AG10803 (cell line): ENCODE measurements around the gene SECISBP2L.

Source experiments
- DNase-seq: peaks from one replicate; pipeline ENCODE4 v3.0.0; 2010; ENCODE audit warnings: low read depth
- H3K4me3 ChIP-seq: 2 replicates; pipeline ENCODE4 v1.5.1; 2011; ENCODE audit warnings: mild to moderate bottlenecking, low read length, control low read depth
- TF ChIP-seq, protein P1 (sequence below): conservative IDR thresholded peaks from 2 replicates; pipeline ENCODE4 v1.5.1; 2011; ENCODE audit warnings: mild to moderate bottlenecking, low read length, control low read depth, inconsistent platforms

The SECISBP2L gene

GRCh38 chr15:49032601-49033145 lies 13.6 kb downstream of the SECISBP2L start:
- no peak for DNase-seq
- H3K4me3 ChIP-seq, result no peak overlapping the region
- TF ChIP-seq, protein P1, sequence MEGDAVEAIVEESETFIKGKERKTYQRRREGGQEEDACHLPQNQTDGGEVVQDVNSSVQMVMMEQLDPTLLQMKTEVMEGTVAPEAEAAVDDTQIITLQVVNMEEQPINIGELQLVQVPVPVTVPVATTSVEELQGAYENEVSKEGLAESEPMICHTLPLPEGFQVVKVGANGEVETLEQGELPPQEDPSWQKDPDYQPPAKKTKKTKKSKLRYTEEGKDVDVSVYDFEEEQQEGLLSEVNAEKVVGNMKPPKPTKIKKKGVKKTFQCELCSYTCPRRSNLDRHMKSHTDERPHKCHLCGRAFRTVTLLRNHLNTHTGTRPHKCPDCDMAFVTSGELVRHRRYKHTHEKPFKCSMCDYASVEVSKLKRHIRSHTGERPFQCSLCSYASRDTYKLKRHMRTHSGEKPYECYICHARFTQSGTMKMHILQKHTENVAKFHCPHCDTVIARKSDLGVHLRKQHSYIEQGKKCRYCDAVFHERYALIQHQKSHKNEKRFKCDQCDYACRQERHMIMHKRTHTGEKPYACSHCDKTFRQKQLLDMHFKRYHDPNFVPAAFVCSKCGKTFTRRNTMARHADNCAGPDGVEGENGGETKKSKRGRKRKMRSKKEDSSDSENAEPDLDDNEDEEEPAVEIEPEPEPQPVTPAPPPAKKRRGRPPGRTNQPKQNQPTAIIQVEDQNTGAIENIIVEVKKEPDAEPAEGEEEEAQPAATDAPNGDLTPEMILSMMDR, result no peak

- TF ChIP-seq, protein P1, result no peak
- no peak for DNase-seq
- H3K4me3 ChIP-seq, result no peak overlapping the region
These were observed 14.4 kb downstream of the SECISBP2L start for GRCh38 chr15:49031804-49032203.

- H3K4me3 ChIP-seq, result no peak overlapping the region
- no peak for DNase-seq
- TF ChIP-seq, protein P1, result no peak
These were observed 19.5 kb downstream of the SECISBP2L start for GRCh38 chr15:49026700-49027099.

GRCh38 chr15:49024840-49025239 lies 21.4 kb downstream of the SECISBP2L start:
- TF ChIP-seq, protein P1, result no peak
- DNase-seq, result no peak
- no peak overlapping the region for H3K4me3 ChIP-seq

GRCh38 chr15:49023354-49023753 lies 22.9 kb downstream of the SECISBP2L start:
- H3K4me3 ChIP-seq, result no peak overlapping the region
- no peak for DNase-seq
- TF ChIP-seq, protein P1, result no peak

DNA sequence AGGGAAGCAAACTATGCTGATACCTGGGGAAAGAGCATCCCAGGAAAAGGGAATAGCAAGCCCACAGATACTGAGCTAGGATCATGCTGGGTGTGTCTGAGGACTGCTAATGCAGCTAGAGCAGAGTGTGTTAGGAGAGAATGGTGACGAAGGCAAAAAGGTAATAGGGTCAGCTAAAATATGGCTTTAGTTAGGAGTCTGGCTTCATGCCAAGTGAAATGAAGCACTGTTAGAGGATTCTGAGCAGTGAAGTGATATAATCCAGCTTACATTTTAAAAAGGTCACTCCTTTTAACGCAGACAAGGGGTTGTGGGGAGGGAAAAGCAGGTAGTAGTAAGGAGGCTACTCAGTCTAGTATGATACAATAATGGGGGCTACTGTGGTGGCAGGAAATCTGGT lies 30.4 kb downstream of the SECISBP2L start:
- H3K4me3 ChIP-seq, result no peak overlapping the region
- no peak for DNase-seq
- TF ChIP-seq, protein P1, result no peak

- TF ChIP-seq, protein P1, result no peak
- no peak for DNase-seq
- no peak overlapping the region for H3K4me3 ChIP-seq
These were observed 46.9 kb downstream of the SECISBP2L start for GRCh38 chr15:48999314-48999713.
